Skin of body (tissue), 2 donors: ENCODE data around the gene PLEKHA4. TPM values are rescaled to one million over a fixed set of nuclear protein-coding genes. Genes with fewer than 3 reads are reported as not detected.
"Not testable (repeated sequence)": the region's sequence is repeated elsewhere in the genome, so short reads cannot be mapped to it uniquely, and the experiment has no call there.

ENCODE experiments used
- DNase-seq: peaks from one replicate; lab custom pipeline; 2025; lab: John Stamatoyannopoulos, UW
- total RNA-seq: library from RNA; depleted of rRNA; stranded (reverse); fragments of >200 nt; gene quantifications from one replicate; pipeline ENCODE4 v1.2.3, GENCODE V29; 2014

The PLEKHA4 gene
- total RNA-seq, 1 donor from 2014 or later: 8.4 TPM

DNA sequence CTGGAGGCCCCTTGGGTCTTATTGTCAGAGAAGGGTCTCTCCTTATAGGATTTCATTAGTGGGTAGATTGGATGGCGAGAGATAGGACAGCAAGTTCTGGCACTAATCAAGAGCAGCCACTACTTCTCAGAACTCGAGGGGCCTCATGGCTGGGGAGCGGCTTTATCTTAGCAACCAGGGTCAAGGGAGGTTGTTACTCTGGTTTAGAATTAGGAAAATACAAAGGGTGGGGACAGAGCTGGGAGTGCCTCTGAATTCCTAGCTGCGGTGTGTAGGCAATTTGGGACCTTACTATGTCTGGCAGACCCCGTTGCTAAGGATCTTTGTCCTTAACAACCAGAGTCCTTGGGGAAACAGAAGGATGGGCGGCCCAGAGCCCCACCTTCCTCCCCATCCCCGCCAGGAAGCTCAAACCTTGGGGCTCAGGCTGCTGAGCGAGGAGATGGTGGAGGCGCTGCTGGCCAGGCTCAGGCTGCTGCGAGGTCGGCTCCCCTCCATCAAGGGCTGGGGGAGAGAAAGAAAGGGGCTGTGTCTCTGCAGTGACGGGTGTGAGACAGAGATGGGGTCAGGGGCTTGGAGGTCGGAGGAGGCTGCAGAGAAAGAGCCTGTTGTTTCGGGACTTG lies 1.2 kb downstream of the PLEKHA4 start:
- DNase-seq: peak; percentile 69

DNA sequence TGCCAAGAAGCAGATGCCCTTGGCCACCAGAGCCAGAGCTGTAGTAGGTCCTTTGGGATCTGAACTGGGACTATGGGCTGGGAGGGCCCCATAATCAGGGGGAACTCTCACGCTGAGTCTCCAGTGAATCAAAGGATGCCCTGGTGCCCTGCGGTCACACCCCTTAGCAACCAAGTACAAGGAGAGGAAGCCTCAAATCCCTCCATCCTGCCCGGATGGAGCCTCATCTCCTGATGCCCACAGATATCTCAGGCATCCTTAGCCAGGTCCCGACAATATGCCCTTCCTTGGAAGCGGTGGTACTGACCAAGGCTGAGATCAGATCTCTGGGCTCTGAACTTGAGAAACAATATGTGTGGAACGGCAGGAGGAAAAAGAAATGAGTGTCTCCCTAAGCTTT lies 1.7 kb downstream of the PLEKHA4 start:
- DNase-seq: no peak

DNA sequence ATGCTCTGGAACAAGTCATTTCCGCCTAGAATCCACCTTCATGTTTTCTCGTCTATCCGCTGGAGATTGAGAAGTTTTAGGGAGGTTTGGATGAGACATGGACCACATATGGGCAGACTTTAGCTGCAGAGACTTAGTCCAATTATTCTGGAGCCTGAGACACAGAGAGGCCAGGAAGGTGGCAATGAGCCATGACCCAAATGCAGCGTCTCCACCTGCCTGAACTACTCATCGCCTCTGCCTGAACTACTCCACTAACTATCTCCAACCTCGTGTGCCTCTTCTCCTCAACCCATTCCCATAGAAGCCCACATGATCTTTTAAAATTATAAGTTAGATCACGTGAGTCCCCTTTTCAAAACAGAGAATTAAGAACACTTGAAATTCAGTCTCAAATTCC lies 5.6 kb downstream of the PLEKHA4 start:
- DNase-seq: no peak

DNA sequence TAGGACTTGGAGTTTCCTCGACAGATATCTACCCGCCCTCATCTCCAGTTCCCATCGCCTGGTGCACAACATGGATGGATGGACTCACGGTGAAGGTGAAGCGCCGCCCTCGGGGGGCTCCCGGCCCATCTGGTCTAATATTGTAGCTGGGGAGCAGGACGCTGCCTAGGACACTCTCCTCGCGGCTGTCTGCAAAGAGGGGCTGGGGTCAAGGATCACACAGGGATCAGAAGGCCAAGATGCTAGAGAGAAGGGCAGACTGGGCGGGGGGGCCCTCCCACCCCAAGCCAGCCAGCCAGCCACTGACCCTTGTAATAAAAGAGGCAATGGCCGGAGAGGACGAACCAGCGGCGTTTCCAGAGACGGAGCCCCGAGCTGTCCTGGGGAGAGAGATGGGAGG lies 7.1 kb downstream of the PLEKHA4 start:
- no peak for DNase-seq

DNA sequence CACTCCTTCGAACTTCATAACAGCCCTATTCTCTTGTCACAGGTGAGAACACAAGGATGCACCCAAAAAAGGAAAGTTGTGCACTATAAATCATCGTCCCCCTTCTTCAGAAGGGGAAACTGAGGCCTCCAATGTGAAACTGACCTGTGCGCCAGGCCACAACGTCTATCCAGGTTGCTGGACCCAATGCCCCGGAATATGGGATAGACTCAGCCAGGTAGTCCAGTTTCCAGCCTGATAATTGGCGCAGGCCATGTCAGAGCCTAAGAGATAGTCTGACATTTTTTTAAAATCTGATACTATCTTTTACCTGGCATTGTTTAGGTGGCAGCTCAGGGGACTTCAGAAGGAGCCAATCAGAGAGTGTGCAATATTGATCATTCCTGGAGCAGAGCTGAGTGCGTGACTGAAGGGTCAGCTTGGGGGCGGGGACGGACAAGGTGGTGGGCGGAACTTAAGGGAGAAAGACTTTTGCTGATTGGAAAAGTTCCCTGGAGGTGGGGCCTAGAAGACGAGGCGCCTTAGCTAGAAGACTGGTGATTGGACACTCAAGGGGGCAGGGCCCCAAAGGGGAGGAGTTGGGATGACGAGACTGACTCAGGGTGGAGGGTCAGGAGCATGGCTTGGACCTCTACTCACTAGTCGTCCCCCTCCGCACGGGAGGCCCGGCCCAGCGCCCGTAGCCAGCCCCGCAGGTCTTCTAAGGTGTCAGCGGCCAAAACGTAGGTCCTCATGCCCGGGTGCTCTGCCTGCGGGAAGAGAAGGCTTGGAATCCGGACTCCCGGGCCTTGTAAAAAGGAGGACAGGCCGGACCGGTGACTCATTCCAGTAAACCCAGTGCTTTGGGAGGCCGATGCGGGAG lies 8.5 kb downstream of the PLEKHA4 start:
- DNase-seq: no peak

DNA sequence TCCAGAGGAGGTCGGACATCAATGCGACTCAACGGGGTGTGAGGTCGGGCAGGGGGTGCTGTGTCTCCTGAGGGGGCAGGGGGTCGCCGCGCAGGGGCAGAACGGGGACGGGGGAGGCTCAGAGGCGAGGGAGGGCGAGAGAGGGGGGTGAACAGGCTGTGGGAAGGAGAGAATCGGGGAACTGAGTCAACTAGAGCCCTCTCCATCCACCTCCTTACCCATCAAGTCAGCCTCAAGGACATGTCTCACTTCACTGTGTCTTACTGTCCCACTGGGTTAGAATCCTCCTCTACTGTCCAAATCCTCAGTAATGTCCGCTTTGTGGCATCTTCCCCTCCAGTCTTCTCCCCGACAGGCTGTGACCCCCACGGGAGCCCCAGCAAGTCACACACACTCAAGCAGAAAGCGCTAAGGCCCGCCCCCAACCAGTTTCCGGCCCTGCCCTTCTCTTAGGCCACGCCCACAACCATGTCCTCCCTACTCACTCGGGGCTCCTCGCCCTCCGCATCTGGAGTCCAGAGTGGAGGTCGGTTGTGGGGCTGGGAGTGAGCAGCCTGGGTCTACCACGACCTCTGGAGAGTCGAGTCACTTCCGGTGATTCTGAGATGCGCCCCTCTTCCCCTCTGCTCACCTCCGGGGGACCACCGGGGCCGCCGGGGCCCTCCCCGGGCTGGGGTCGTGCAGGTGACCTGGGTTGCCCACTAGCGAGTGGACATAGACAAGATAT lies 9.3 kb downstream of the PLEKHA4 start:
- no peak for DNase-seq

DNA sequence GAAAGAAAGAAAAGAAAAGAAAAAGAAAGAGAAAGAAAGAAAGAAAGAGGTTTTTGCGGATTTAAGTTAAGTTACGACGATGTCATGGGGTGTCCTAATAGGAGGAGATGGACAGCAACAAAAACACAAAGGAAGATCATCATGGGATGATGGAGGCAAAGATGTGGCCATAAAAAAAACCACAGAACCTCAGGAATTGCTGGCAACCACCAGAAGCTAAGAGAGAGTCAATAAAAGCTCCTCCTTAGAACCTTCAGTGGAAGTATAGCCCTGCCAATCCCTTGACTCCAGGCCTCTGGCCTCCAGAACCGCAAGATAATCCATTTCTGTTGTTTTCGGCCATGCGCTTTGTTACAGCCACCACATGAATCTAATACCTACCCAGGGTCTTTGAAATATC lies 11.5 kb downstream of the PLEKHA4 start:
- DNase-seq: no peak

DNA sequence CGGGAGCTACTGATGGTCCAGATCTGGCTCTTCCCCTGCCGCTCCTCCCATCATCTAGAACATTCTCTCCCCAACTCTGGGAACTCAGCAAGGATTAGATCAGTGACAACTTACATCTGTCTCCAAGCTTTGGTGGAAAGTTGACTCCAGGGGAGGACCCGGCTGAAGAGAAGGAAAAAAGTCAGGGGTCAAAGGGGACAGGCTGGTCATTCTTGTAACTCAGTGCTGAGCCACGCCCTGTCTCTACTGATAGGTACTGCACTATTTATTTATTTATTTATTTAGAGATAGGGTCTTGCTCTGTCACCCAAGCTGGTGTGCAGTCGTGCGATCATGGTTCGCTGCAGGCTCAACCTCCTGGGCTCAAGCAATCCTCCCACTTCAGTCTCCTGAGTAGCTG lies 14.3 kb downstream of the PLEKHA4 start:
- no peak for DNase-seq

DNA sequence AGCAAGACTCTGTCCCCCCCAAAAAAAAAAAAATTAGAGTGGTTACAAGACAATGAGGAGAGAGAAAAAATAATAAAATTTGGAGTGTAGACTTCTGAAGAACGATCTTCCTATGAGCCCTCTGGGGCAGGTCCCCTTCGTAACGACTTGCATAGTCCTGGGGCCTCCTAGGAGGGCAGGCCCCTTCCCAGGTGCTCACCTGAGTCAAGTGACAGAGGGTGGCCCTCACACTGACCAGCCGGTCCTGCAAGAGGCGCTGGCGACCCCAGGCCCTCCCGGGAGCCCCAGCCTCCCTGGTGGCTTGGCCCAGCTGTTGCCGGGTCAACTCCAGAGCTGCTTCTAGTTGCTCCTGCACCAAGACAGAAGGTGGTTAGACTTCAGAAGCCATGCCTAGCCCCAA lies 14.9 kb downstream of the PLEKHA4 start:
- DNase-seq: no peak

DNA sequence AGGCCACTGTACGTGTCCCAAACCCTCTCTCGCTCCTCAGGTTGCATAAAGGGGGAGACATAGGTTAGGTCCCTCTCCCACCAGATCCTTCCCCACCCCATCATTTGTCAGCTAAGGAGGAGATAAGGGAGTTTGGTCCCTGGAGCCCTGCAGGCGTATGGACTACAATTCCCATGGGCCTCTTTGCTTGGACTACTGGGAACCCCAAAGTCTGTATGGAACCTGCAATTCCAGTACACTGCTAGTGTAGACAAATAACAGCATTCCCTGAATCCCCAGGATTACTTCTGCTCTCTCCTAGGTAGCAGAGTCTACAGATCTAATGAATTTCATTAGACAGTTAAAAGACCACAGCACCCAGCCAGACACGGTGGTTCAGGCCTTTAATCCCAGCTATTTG lies 16.1 kb downstream of the PLEKHA4 start:
- DNase-seq: no peak

DNA sequence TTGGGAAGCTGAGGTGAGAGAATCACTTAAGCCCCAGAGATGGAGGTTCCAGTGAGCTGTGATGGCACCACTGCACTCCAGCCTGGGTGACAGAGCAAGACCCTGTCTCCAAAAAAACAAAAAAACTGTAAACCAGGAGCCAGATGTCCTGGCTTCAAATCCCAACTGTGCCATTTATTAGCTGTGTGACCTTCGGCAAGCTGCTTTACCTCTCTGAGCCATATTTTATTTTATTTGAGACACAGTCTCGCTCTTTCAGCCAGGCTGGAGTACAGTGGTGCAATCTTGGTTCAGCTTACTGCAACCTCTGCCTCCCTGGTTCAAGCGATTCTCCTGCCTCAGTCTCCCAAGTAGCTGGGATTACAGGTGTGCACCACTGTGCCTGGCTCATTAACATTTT lies 21.8 kb downstream of the PLEKHA4 start:
- DNase-seq: not testable (repeated sequence)

DNA sequence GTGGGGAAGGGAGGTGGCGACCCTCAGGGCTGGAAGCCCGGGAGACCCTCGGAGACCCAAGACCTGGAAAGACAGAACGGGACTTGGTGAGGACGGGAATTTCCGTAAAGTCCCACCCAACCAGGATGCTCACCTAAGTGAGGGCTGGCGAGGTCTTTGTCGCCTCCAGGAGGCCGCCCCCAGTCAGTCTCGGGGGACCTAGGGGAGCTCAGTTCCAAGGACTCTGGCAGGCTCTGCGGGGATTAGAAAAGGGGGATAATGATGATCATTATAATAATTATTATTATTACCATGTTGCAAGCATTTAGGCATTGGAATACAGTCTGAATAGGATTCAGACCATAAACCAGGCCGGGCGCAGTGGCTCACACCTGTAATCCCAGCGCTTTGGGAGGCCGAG lies 23.0 kb downstream of the PLEKHA4 start:
- no peak for DNase-seq

DNA sequence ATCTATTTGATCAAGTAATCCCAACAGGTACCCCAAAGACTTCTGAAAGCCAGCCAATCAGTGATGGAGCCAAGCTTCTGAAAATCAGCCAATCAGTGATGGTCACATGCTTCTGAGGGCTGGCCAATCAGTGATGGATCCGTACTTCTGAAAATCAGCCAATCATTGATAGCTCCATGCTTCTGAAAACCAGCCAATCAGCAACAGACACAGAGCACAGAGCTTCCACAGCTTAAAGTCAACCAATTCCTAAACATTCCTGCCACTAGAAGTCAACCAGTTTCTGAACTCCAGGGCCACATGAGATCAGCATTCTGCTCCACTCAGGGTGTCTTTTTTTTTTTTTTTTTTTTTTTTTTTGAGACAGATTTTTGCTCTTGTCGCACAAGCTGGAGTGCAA lies 23.9 kb downstream of the PLEKHA4 start:
- DNase-seq: no peak

DNA sequence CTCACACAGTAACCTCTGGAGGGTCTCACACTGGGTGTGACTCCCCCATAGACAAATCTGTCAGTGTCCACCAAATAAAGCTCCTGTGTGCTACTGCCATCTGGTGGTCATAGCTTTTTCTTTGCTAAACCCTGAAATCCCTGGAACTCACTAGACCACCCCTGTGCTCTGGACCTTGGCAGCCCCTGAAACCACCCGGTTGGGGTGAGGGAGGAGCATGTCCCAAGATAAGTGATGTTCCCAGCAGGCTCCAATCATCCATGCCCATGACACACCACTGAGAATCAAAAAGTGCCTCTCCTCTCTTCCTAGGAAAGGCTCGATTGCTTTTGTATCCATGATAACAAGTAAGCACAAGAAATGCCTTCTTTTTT lies 25.6 kb downstream of the PLEKHA4 start:
- peak; percentile 19 for DNase-seq

DNA sequence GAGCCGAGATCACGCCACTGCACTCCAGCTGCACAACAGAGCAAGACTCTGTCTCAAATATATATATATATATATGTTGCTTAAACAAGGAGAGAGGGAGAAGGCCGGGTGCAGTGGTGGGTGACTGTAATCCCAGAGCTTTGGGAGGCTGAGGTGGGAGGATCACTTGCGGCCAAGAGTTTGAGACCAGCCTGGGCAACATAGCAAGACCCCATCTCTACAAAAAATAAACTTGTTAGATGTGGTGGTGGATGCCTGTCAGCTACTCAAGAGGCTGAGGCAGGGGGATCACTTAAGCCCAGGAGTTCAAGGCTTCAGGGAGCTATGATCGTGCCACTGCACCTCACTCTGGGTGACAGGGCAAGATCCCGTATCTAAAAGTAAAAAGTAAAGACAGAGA lies 26.8 kb downstream of the PLEKHA4 start:
- no peak for DNase-seq

DNA sequence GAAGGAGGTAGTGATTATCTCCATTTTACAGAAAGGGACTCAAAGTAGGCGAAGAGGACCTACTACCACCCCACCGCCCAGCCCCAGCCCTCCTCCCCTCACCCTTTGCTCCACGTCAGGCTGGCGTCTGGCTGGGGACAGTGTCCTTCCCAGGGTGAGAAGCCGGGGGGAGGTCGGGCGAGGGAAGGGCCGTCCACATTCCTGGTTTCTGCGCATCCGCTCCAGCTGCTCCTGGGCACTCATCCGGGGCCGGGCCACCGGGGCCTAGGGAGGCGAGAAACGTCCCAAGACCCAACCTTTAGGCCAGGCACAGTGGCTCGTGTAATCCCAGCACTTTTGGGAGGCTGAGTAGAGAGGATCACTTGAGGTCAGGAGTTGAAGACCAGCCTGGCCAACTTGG lies 27.4 kb downstream of the PLEKHA4 start:
- no peak for DNase-seq

DNA sequence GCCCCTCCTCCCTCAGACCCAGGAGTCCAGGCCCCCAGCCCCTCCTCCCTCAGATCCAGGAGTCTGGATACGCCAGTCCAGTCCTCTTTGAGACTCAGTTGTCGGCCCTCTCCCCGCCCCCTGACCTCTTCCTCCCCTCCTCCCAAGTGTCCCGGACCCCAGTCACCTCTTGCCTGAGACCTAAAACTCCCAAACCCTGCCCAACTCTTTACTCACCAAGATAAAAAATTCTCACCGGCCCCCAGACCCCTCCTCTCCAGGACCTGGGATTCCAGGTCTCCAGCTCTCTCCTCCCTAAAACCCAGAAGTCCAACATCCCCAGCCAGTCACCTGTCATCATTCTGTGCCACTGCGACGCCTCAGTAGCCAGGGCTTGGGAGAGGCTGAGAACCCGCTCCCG lies 30.7 kb downstream of the PLEKHA4 start:
- DNase-seq: no peak

DNA sequence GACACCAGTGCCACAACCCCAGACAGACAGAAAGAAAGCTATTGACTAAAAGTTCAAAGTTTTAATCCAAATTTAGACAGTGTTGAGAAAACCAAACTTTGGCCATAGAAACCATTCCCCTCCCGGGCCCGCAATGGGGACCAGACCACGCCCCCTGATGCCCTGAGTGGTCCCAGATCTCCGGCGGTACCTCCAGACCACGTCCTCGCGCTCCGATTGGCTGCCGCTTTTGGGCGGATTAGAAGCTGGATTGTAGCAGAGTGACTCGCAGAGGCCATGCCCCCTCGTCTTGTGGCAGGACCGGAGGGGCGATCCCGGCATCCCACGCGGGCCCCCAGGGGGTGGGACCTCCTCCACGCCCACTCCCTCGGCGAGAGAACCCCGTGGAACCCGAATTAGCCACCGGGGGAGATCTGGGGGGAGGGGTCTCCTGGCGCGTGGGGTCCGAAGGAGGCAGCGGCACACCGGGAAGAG lies 31.3 kb downstream of the PLEKHA4 start:
- peak; percentile 81 for DNase-seq

DNA sequence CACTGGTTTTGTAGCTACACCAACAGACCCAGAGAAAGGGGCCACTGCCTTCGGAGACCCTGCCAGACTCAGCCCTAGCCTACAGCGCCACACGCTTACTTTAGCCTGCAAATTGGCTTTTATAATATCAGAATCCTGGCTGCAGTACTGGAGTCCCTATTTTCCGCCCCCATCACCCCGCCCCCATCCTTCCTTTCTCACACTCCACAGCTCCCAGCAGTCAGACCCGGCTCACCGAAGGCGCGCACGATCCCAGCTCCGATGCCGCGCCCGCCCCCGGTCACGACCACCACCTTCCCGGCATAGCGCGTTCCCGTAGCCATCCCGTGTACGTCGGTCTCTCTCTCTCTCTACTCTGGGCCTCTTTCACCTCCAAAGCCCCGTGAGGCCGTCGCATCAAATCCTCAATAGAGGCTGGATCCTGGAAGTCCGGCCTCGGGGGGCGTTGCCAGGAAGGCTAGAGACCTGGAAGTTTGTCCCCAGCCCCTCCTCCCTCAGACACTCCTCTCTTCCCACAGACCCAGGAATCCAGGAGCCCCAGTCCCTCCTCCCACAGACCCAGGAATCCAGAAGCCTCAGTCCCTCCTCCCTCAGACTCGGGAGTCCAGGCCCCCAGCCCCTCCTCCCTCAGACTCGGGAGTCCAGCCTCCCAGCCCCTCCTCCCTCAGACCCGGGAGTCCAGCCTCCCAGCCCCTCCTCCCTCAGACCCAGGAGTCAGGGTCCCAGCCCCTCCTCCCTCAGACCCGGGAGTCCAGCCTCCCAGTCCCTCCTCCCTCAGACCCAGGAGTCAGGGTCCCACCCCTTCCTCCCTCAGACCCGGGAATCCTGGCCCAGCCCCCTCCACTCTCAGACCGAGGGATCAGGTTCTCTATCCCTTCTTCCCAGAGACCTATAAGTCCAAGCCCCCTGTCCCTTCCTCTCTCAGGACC lies 32.1 kb downstream of the PLEKHA4 start, which contains the start of gene HSD17B14:
HSD17B14 (minus strand) TSS at position 403 of the 929 bp plus-strand sequence; CDS start at position 323, 80 bp downstream.
- DNase-seq: no peak

DNA sequence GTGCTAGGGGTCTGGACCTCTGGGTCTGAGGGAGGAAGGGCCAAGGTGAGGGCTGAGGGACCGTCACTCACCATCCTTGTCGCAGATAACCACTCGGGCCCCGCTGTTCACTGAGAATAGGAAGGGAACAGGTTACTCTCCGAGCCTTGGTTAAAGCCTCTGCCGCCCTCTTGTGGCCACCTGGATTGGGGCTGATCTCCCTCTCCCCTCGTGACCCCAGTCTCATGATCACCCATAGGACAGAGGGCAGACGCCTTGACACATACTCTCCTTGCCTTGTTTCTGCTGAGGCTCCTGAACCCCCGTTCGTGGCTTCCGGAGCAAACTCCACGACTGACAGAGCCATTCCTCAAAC lies 32.7 kb downstream of the PLEKHA4 start:
- DNase-seq: peak; percentile 34

DNA sequence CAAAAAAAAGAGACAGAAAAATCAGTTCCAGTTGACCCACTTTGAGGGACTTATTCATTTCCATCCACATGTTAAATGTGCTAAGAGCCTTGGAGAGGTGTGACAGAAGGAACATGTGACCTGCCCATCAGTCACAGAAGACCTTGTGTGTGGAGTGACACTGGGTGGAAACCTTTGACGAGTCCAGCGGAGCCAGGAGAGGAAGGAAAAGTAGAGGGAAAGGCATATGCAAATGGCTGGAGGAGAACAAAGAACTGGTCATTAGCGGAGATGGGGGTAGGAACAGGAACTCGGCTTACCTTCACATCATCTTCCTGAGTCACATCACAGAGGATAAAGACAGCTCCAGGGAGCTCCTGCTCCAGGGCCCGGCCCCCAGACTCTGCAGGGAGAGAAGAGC lies 34.4 kb downstream of the PLEKHA4 start:
- DNase-seq: no peak
